LNCaP clone FGC (cell line): ENCODE data around the gene NAB2.

Experiments used
- DNase-seq: peaks from one replicate; pipeline ENCODE4 v3.0.0-alpha.2; 2011; ENCODE audit warnings: low read depth
- H3K4me3 ChIP-seq: 2 replicates; pipeline ENCODE4 v1.5.1; 2011; ENCODE audit warnings: mild to moderate bottlenecking, low read depth, low read length, control low read depth
- CTCF ChIP-seq: IDR thresholded peaks from 2 replicates; pipeline ENCODE4 v1.5.1; 2012; ENCODE audit warnings: mild to moderate bottlenecking; ENCODE audit not compliant: control insufficient read depth, insufficient read depth; ENCODE audit errors: extremely low read depth

Gene NAB2

GRCh38 chr12:57095440-57095839 lies 6.5 kb downstream of the NAB2 start:
- no peak for DNase-seq
- H3K4me3 ChIP-seq, result no peak overlapping the region
- TF ChIP-seq CTCF, result no peak

GRCh38 chr12:57096099-57096572 lies 7.2 kb downstream of the NAB2 start:
- TF ChIP-seq CTCF, result no peak
- no peak overlapping the region for H3K4me3 ChIP-seq
- no peak for DNase-seq

GRCh38 chr12:57096748-57097553 lies 8.0 kb downstream of the NAB2 start:
- TF ChIP-seq CTCF, result no peak
- no peak for DNase-seq
- H3K4me3 ChIP-seq, result no peak overlapping the region

- TF ChIP-seq CTCF, result no peak
- DNase-seq, result no peak
- no peak overlapping the region for H3K4me3 ChIP-seq
Measured at GRCh38 chr12:57097554-57097835, 8.6 kb downstream of the NAB2 start.

- no peak for TF ChIP-seq CTCF
- H3K4me3 ChIP-seq, result no peak overlapping the region
- DNase-seq, result no peak
Measured at GRCh38 chr12:57098546-57098945, 9.6 kb downstream of the NAB2 start.

- DNase-seq, result no peak
- H3K4me3 ChIP-seq, result no peak overlapping the region
- TF ChIP-seq CTCF, result no peak
Measured at GRCh38 chr12:57099047-57099714, 10.3 kb downstream of the NAB2 start.

GRCh38 chr12:57099766-57100165 lies 10.9 kb downstream of the NAB2 start:
- no peak for TF ChIP-seq CTCF
- no peak for DNase-seq
- H3K4me3 ChIP-seq, result no peak overlapping the region
